Glutamatergic neuron (in vitro differentiated cells): Measurements from ENCODE around the gene CHST8. TPM values are rescaled to one million over a fixed set of nuclear protein-coding genes. Genes with fewer than 3 reads are reported as not detected.

Experiments
- DNase-seq: peaks from one replicate; pipeline ENCODE4 v3.0.0; 2022
- H3K27ac Mint-ChIP-seq: one replicate; pipeline ENCODE4 v1.8.0; 2020; ENCODE audit warnings: mild to moderate bottlenecking, mixed read lengths, inconsistent platforms; ENCODE audit not compliant: unreplicated experiment
- H3K27me3 Mint-ChIP-seq: one replicate; pipeline ENCODE4 v1.8.0; 2020; ENCODE audit warnings: mild to moderate bottlenecking, moderate library complexity, mixed read lengths, inconsistent platforms; ENCODE audit not compliant: unreplicated experiment
- H3K36me3 Mint-ChIP-seq: one replicate; pipeline ENCODE4 v1.8.0; 2020; ENCODE audit warnings: mild to moderate bottlenecking, mixed read lengths, inconsistent platforms; ENCODE audit not compliant: unreplicated experiment
- H3K4me1 Mint-ChIP-seq: one replicate; pipeline ENCODE4 v1.8.0; 2020; ENCODE audit warnings: mild to moderate bottlenecking, low read depth, mixed read lengths, inconsistent platforms; ENCODE audit not compliant: unreplicated experiment
- H3K4me3 Mint-ChIP-seq: one replicate; pipeline ENCODE4 v1.8.0; 2020; ENCODE audit warnings: mild to moderate bottlenecking, mixed read lengths, inconsistent platforms; ENCODE audit not compliant: unreplicated experiment
- H3K9me3 Mint-ChIP-seq: one replicate; pipeline ENCODE4 v1.8.0; 2020; ENCODE audit warnings: mild to moderate bottlenecking, moderate library complexity, mixed read lengths, inconsistent platforms; ENCODE audit not compliant: unreplicated experiment
- CTCF ChIP-seq: fragments of 200-600 bp; sonication (generic); IDR thresholded peaks from one replicate; pipeline ENCODE4 v1.5.0; 2021; ENCODE audit not compliant: partially characterized antibody, unreplicated experiment
- total RNA-seq: library from RNA; stranded (reverse); fragmentation: NEBNext Ultra II Directional; extraction: Animal tissue kit (Norgen Biotek cat#: 25700); gene quantifications from one replicate; pipeline ENCODE4 v1.2.1, GENCODE V29; 2021; ENCODE audit not compliant: unreplicated experiment

The CHST8 gene
- total RNA-seq, 1 donor from 2014 or later = 235 TPM

GRCh38 chr19:33759356-33759755, 137.6 kb downstream of the CHST8 start:
- Mint-ChIP-seq H3K27me3 (peaks cover 50% of the 10 kb centered on the region), H3K4me3 (no peak overlapping the region), H3K9me3 (peaks cover 41% of the 10 kb centered on the region), H3K27ac (peak overlapping the region; percentile 64), H3K36me3 (peaks cover 13% of the 10 kb centered on the region), H3K4me1 (peaks cover 42% of the 10 kb centered on the region)
- TF ChIP-seq CTCF = no peak
- DNase-seq = no peak

GRCh38 chr19:33763633-33764371, 142.0 kb downstream of the CHST8 start:
- Mint-ChIP-seq H3K4me1 (peaks cover 34% of the 10 kb centered on the region), H3K27ac (peak overlapping the region; percentile 42), H3K27me3 (peaks cover 40% of the 10 kb centered on the region), H3K4me3 (no peak overlapping the region), H3K9me3 (peaks cover 44% of the 10 kb centered on the region), H3K36me3 (peaks cover 23% of the 10 kb centered on the region)
- no peak for DNase-seq
- no peak for TF ChIP-seq CTCF

- H3K27me3 Mint-ChIP-seq = peaks cover 32% of the 10 kb centered on the region
- no peak overlapping the region for H3K4me3 Mint-ChIP-seq
- TF ChIP-seq CTCF = no peak
- peaks cover 43% of the 10 kb centered on the region for H3K4me1 Mint-ChIP-seq
- no peak overlapping the region for H3K27ac Mint-ChIP-seq
- peaks cover 41% of the 10 kb centered on the region for H3K9me3 Mint-ChIP-seq
- no peak for DNase-seq
- H3K36me3 Mint-ChIP-seq = peaks cover 12% of the 10 kb centered on the region
Observed at GRCh38 chr19:33766623-33767022, 144.9 kb downstream of the CHST8 start.

- Mint-ChIP-seq H3K27me3 (peaks cover 22% of the 10 kb centered on the region), H3K27ac (peak overlapping the region; percentile 28), H3K4me1 (peaks cover 39% of the 10 kb centered on the region), H3K36me3 (peaks cover 12% of the 10 kb centered on the region), H3K9me3 (peaks cover 31% of the 10 kb centered on the region), H3K4me3 (no peak overlapping the region)
- no peak for TF ChIP-seq CTCF
- no peak for DNase-seq
Observed at GRCh38 chr19:33767898-33768413, 146.2 kb downstream of the CHST8 start.

GRCh38 chr19:33769208-33769607, 147.5 kb downstream of the CHST8 start:
- TF ChIP-seq CTCF = no peak
- Mint-ChIP-seq H3K4me1 (peaks cover 29% of the 10 kb centered on the region), H3K4me3 (no peak overlapping the region), H3K9me3 (peaks cover 32% of the 10 kb centered on the region), H3K27me3 (peaks cover 19% of the 10 kb centered on the region), H3K36me3 (peaks cover 15% of the 10 kb centered on the region), H3K27ac (no peak overlapping the region)
- DNase-seq = no peak
